GM03348 (cell line): ENCODE results near the gene CHST4.
"Not testable (repeated sequence)": the region's sequence is repeated elsewhere in the genome, so short reads cannot be mapped to it uniquely, and the experiment has no call there.

Experiments
- DNase-seq: peaks from one replicate; pipeline ENCODE4 v3.0.0; 2012; ENCODE audit warnings: low spot score

Gene CHST4

GRCh38 chr16:71524566-71525553 lies 1.4 kb upstream of the CHST4 start:
- DNase-seq: no peak

DNA sequence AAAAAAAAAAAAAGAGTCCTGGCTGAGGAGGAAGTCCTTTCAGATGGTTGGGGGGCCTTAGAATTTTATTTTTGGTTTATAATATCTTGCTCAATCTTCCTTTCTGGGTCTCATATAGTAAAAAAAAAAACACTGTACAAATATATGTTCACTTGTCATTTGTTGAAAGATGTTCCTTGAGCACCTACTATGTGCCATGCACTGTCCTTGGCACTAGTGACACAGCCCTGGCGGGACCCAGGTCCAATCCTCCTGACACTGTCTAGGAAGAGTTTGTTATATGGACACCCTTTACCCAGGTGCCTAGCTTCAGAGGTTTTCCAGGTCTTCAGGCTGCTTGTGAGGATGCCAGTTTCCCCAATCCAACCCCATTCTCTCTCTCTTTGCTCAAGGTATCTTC lies 2.0 kb downstream of the CHST4 start:
- DNase-seq: no peak

DNA sequence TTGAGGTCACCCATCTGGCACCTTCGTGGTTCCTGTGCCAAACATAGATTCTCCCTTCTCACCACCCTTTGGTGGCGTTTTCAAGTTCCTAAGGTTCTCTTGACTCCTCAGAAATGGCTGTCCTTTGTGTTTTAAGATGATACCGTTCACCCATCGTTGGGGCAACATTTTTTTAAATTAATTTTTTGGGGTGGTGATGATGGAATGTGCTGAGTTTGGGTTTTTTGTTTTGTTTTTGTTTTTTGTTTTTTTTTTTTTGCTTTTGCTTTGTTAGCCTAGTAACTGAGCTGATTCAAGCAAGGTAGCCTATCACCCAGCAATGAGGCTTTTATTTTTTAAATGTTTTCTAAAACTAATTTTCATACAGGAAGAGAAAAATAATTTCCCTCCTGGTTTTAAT lies 2.6 kb downstream of the CHST4 start:
- DNase-seq: no peak

DNA sequence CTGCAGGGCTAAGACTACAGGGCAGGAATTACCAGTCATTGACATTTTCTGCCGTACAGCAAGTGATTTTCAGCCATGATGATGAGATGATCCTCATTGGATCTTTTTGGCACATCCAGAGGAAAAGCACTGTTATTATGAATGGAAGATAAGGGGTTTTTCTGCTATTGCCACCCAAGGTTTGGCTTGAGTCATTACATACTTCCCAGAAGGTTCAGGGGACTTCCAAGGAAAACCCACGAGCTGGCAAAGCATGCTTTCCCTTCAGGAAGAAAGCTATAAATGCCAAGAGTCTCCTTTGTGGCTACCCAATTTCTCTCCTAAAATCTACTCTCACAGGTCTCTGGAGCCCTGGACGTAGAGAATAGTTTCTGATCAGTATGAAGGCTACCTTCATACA lies 6.1 kb downstream of the CHST4 start:
- DNase-seq: no peak

DNA sequence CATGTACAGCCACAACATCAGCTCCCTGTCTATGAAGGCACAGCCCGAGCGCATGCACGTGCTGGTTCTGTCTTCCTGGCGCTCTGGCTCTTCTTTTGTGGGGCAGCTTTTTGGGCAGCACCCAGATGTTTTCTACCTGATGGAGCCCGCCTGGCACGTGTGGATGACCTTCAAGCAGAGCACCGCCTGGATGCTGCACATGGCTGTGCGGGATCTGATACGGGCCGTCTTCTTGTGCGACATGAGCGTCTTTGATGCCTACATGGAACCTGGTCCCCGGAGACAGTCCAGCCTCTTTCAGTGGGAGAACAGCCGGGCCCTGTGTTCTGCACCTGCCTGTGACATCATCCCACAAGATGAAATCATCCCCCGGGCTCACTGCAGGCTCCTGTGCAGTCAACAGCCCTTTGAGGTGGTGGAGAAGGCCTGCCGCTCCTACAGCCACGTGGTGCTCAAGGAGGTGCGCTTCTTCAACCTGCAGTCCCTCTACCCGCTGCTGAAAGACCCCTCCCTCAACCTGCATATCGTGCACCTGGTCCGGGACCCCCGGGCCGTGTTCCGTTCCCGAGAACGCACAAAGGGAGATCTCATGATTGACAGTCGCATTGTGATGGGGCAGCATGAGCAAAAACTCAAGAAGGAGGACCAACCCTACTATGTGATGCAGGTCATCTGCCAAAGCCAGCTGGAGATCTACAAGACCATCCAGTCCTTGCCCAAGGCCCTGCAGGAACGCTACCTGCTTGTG lies 10.7 kb downstream of the CHST4 start:
- DNase-seq: no peak

GRCh38 chr16:71537643-71538042 lies 11.4 kb downstream of the CHST4 start:
- peak; percentile 62 for DNase-seq

DNA sequence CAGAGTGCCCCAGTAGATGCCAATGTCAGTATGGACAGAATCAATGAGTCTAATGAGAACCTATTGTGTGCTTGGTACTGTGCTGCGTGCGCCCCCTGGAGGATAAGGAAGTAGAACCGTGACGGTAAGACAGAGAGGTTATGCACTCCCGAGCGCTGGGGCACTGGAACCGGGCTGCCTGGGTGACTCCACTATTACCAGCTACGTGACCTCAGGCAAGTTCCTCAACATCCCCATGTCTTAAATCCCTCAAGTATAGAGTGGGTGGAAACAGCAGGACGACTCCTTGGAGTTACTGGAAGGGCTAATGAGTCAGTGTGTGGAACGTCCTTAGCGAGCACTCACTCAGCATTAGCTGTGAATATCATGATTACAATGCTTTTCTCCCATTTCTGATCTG lies 16.2 kb downstream of the CHST4 start:
- peak; percentile 14 for DNase-seq

DNA sequence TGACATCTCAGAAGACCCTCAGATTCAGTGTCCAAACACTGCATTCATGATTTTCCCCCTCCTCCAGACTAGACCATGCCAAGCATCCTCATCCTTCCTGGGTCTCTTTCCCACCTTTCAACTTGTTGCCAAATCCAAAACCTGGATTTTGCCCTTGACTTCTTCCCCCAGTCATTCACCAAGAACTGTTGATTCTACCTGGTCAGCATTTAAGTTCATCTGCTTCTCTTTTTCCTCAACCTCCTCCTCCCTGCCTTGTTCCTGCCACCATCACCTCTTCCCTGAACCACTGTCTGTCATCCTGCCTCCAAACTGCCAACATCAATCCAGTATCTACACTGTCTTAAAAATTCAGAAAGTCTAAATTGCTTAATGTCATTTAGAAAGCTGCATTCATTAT lies 20.9 kb downstream of the CHST4 start:
- DNase-seq: no peak

DNA sequence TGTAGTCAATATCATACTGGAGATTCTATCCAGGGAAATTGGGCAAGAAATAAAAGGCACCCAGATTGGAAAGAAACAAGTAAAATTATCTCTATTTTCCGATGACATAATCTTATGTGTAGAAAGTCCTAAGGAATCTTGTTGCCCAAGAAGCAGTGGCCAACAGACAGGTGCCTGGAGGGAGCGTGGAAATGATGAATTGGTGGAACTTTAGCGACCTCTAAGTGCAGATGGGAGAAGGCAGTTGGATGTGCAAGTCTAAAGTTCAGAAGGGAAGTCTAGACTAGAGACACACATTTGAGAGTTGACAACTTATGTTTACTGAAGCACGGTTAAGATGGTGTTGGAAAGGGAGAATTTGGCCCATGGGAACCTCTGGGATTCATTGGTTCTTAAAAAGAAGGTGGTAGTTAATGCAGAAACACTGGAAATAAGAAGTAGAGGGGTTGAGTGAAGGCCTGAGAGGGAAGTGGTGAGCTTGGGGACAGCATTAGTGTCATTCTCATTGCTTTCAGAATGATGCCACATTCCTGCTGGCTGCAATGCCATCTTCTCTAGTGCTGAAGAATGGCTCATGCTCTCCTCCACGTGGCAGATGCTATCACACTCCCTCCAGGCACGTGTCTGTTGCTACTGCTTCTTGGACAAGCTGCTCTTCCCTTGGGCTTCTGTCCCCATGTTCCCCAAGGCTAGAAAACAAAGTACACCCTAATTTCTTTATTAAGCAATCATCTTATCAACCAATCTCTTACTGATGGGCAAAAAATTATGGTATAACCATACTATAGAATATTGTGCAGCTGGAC lies 26.7 kb downstream of the CHST4 start:
- DNase-seq: no peak

DNA sequence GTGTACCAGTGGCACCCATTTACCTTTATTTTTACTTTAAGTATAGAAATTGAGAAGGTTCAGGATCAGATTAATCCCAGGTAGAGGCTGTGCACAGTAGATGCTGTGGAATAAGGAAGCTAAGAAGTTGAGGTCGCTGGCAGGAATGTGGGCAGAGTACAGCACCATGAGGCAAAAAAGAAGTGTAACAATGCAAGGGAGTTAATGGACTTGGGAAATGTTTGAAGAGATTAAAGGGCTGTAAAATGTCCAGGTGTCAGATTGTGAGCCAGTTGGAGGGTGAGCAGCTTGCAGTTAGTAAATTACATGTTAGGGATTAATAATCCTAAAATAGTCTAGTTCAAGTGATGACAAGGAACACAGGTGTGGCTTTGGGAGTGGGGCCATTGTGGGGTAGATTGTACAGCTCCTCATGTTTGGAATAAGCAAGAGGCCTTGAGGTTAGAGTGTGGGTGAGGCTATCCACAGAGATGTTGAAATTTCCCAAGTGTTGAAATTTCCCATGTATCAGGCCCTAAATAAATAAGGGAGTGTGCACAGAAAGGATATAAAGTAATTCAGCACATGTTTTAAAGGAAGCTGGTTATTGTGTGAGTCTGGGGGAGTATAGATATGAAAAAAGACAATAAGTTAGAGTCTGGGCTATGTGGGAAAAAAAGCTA lies 29.1 kb downstream of the CHST4 start:
- no peak for DNase-seq

DNA sequence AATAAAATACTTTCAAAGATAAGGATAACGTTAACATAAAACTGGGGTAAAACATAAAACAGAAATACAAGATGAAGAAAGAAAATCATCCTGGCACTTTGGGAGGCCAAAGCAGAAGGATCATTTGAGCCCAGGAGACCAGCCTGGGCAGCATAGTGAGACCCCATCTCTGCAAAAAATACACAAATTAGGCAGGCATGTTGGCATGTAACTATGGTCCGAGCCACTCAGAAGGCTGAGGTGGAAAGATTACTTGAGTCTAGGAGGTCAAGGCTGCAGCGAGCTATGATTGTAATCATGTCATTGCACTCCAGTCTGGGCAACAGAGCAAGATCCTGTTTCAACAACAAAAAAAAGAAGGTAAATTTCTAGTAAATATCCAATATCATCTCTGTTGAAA lies 31.1 kb downstream of the CHST4 start:
- DNase-seq: no peak

DNA sequence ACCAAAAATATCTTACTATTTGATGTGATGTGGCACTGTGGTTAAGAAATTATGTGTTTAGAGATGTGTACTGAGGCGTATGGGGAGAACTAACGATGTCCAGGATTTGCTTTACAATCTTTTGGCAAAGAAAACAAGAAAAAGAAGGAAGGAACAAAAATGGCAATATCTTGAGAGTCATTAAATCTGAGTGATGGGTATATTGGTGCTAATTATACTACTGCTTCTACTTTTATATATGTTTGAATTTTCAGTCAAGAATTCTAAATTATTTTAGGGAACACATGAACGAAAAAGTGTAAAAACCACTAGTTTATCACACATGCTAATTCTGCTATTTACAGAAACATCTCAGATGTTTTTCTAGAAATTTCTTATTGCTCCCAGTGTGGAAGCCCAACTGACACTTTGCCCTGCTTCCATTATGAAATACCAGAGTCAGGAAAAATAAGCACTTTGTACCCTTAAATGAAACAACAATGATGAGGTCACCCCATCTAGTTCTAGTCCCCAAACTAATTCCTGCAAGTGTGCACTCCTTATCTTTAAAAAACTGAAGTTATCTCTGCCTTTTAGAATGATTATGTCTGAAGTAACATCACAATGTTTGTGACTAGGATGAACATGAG lies 31.8 kb downstream of the CHST4 start:
- no peak for DNase-seq

DNA sequence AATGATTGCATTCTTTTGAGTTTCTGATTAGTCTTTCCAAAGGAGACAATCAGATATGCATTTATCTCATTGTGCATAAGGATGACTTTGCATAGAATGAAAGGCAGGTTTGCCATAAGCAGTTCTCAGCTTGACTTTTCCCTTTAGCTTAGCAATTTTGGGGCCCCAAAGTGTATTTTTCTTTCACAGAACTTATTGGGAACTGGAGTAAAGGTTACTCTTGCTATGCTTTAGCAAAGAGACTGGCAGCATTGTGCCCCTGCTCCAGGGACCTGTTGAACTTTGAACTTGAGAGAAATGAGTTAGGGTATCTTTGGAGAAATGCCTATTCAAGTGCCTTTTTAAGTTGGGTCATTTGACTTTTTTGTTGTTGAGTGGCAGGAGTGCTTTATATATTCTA lies 33.6 kb downstream of the CHST4 start:
- no peak for DNase-seq

DNA sequence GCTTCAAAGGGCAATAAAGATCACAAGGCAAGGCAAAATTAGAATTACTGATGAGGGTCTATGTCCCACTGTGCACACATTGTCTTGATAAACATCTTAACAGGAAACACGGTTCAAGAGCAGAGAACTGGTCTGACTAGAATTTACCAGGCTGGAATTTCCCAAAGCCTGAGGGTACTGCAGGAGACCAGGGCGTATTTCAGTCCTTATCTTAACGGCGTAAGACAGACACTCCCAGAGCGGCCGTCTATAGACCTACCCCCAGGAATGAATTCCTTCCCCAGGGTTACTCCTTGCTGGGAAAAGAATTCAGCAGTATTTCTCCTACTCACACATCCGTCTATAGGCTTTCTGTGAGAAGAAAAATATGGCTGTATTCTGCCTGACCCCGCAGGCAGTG lies 35.7 kb downstream of the CHST4 start:
- not testable (repeated sequence) for DNase-seq

DNA sequence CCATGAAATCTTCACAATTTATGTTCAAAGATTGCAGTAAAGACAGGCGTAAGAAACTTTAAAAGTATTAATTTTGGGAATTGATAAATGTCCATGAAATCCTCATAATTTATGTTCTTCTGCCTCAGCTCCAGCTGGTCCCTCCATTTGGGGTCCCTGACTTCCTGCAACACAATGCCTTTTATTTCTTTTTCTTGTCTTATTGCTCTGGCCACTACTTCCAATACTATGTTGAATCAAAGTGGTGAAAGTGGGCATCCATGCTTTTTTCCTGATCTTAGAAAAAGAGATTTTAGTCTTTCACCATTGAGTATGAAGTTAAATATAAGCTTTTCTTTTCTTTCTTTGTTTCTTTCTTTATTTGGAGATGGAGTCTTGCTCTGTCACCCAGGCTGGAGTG lies 36.3 kb downstream of the CHST4 start:
- no peak for DNase-seq

GRCh38 chr16:71564335-71564967 lies 38.2 kb downstream of the CHST4 start:
- peak; percentile 5 for DNase-seq

DNA sequence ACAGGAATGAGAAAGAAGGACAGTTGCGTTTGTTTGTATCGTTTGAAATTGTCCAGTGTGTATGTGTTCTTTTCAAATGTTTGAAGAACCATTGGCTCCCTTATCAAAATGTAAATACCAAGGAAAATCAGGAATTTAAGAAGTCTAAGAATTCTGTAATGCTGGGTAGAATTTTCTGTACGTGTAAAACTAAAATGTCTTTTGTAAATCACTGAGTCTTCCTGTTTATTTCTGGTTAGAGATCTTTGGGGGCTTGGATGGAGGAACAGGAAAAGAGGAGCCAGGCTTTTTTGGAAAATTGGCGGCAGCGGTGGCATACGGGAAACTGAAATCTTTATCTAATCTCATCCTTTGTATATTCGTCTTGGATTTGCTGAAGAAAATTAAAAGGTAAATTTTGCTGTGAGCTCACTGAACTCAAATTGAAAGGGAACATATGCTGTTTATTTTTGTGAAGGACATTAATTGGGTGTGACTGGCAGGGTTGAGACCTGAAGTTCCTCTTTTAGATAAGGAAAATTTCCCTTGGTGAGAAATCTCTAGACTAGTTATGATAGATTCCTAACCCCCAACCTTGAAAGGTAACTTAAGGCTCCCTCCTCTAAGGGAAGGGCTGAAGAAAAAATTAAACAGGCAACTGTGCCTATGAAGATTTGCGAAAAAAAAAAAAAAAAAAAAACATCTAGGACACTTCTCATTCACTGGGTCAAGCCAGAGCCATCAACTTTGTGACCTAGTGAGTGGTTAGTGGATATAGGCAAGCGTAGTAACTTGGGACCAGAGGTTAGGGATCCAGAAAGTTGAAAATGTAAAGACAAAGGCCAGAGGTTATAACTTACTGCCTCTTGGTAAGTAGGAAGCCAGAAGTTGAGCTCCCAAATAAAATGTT lies 39.8 kb downstream of the CHST4 start:
- DNase-seq: no peak

- no peak for DNase-seq
Observed at GRCh38 chr16:71567931-71568330, 41.7 kb downstream of the CHST4 start.

GRCh38 chr16:71568551-71568950 lies 42.3 kb downstream of the CHST4 start:
- no peak for DNase-seq

DNA sequence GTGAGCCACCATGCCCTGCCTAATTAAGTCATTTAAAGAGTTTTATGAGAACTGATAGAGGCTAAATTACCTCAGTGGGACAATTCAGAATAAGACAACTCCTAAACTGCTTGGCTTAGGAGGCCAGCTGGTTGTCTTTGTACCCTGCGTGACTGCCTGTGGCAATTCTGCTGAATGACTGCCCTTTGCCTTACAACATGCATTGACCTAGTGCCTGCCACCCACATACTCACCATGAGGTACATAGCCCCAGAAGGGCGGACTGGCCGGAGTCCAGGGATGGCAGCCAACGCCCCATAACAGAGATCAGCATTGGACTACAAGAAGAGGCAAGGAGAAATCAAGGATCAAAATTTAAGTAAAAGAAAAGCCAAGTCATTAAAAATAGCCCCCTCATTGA lies 43.4 kb downstream of the CHST4 start:
- no peak for DNase-seq
